NCI-H1436 treated with DMSO at 0.1 percent for 48 hours (cell line): Measurements from ENCODE around the gene CHEK1.
"Not testable (repeated sequence)": the region's sequence is repeated elsewhere in the genome, so short reads cannot be mapped to it uniquely, and the experiment has no call there.

Source experiments
- DNase-seq: peaks from one replicate; lab custom pipeline; 2025; lab: John Stamatoyannopoulos, UW

The CHEK1 gene

GRCh38 chr11:125624756-125625213 lies at the start of gene CHEK1:
Gene CHEK1 (plus strand): TSS chr11:125625163. CDS start chr11:125626769, 1,606 bp downstream.
- no peak for DNase-seq

- not testable (repeated sequence) for DNase-seq
Measured at GRCh38 chr11:125577181-125577580, 47.8 kb upstream of the CHEK1 start.

- no peak for DNase-seq
Measured at GRCh38 chr11:125578783-125579182, 46.2 kb upstream of the CHEK1 start.

GRCh38 chr11:125579811-125580210 lies 45.2 kb upstream of the CHEK1 start:
- DNase-seq = no peak

GRCh38 chr11:125583496-125583895 lies 41.5 kb upstream of the CHEK1 start:
- no peak for DNase-seq

GRCh38 chr11:125585487-125585886 lies 39.5 kb upstream of the CHEK1 start:
- no peak for DNase-seq

- DNase-seq = no peak
Measured at GRCh38 chr11:125586623-125587022, 38.3 kb upstream of the CHEK1 start.

- DNase-seq = no peak
Measured at GRCh38 chr11:125587480-125587879, 37.5 kb upstream of the CHEK1 start.

GRCh38 chr11:125588505-125588904 lies 36.5 kb upstream of the CHEK1 start:
- no peak for DNase-seq

GRCh38 chr11:125591649-125592304 lies 33.2 kb upstream of the CHEK1 start:
- DNase-seq = no peak

GRCh38 chr11:125592305-125593113 lies 32.5 kb upstream of the CHEK1 start, which contains the start of gene STT3A:
Gene STT3A (plus strand): TSS chr11:125592852. CDS start chr11:125595916, 3,064 bp downstream.
- peak; percentile 98 for DNase-seq

GRCh38 chr11:125593114-125593820 lies 31.7 kb upstream of the CHEK1 start:
- no peak for DNase-seq

- DNase-seq = no peak
Measured at GRCh38 chr11:125594958-125595357, 30.0 kb upstream of the CHEK1 start.

- no peak for DNase-seq
Measured at GRCh38 chr11:125600663-125601062, 24.3 kb upstream of the CHEK1 start.

GRCh38 chr11:125603207-125603606 lies 21.8 kb upstream of the CHEK1 start:
- no peak for DNase-seq

- DNase-seq = no peak
Measured at GRCh38 chr11:125605417-125605816, 19.5 kb upstream of the CHEK1 start.

- DNase-seq = no peak
Measured at GRCh38 chr11:125609545-125609944, 15.4 kb upstream of the CHEK1 start.

GRCh38 chr11:125618383-125618782 lies 6.6 kb upstream of the CHEK1 start:
- DNase-seq = no peak

- DNase-seq = no peak
Measured at GRCh38 chr11:125621995-125622394, 3.0 kb upstream of the CHEK1 start.

GRCh38 chr11:125623064-125623463 lies 1.9 kb upstream of the CHEK1 start:
- no peak for DNase-seq

- no peak for DNase-seq
Measured at GRCh38 chr11:125625225-125625629, 264 bp downstream of the CHEK1 start.

GRCh38 chr11:125625630-125626287 lies 796 bp downstream of the CHEK1 start:
- peak; percentile 52 for DNase-seq
